ENCODE measurements around the gene IL31.

The IL31 gene

GRCh38 chr12:122150127-122150681 lies 23.8 kb downstream of the IL31 start:
- no peak for DNase-seq

DNA sequence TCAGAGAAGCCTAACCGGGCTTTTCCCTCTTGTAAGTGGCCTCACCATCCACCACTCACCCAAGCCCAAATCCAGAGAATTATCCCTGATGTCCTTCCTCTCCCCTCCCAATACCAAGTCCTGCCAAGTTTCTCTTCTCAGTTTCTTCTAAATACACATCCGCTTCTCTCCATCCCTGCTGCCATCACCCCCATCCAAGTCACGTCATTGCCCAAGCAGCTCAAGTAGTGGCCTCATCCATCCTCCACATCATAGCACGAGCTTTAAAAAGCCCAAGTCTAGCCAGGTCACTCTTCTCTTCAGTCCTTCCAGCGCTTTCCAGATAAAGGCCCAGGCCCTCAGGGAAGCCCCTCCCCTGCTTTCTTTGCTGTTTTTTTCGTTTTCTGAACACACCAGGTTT lies 25.4 kb downstream of the IL31 start:
- no peak for DNase-seq

- no peak for DNase-seq
These were observed 26.3 kb downstream of the IL31 start for GRCh38 chr12:122147514-122148290.

DNA sequence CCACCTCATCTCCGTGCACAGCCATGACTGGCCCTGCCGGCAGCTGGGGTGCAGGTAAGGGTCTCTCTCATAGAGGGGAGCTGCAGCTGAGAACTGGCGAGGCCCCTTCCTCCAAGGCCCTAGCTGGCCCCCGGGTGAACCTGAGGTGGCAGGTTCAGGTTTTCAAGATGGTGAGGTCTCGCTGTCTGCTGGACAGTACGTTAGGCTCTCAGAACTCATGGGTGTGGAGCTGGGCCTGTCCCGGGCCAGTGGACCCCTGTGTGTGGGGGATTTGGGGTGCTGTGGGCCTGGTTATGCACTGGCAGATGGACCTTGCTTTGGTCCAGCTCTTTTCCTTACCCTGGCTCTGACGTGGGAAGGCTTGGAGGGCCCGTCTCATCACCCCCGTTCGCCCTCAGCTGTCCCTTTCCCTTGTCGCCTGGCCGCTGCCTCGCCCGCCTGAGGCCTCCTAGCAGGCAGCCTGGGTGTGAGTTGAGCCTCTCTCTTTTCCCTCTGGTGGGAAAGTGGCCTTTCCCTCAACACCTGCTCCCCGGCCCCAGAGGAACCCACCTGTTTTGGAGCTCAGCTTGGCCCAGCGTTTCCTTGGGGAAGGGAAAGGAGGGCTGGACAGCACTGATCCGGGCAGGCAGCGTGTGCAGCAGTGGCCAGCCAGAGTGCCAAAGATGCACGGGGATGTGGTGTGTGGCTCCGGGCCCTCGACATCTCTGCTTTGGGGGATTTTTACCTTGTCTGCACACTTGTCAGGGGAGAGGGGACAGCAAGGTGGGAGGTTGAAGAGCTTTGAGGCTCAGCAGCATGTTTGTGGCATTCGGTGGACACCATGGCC lies 28.3 kb downstream of the IL31 start:
- DNase-seq = no peak

GRCh38 chr12:122144885-122145284 lies 29.1 kb downstream of the IL31 start:
- DNase-seq = no peak

DNA sequence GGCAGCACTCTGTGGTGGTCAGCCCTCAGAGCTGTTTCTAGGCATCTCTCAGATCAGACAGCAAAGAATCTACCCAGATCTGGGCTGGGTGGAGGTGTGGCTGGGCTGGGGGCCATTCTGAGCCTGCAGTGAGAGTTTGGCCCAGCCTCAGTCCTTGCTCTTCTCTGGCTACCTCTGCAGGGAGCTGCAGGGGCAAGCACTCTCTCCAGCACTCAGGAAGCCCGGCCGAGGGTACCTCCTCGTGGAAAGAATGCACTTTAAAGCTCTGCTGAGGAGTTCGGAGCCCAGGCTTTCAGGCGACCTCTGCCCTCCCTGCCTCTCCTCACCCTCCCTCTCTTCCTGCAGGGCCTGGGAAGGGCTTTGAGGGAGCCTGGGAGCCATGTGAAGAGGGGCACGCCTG lies 31.2 kb downstream of the IL31 start:
- no peak for DNase-seq

- DNase-seq = no peak
These were observed 31.9 kb downstream of the IL31 start for GRCh38 chr12:122141911-122142725.

GRCh38 chr12:122140467-122141257 lies 33.4 kb downstream of the IL31 start:
- DNase-seq = no peak

GRCh38 chr12:122139941-122140340 lies 34.1 kb downstream of the IL31 start:
- DNase-seq = no peak

DNA sequence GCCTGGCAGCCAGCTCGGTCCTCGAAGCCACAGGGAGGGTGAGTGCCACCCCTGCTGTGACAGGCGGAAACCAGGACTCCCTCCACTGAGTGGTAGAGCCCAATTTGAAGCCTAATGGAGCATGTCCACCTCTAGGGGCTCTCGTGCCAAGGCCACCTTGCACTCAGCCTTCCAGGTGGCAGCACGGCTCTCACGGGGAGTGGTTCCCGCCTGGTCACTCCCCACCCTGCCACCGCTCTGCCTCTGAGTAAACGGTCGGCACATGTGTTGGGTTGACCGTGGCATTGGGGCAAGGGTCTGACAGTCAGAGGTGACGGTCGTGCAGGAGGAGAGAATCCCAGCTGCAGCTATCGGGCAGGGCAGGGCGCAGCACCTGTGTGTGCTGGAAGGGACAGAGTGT lies 34.8 kb downstream of the IL31 start:
- no peak for DNase-seq

- no peak for DNase-seq
These were observed 35.4 kb downstream of the IL31 start for GRCh38 chr12:122138616-122139015.

GRCh38 chr12:122138181-122138580 lies 35.8 kb downstream of the IL31 start:
- no peak for DNase-seq

GRCh38 chr12:122137681-122138080 lies 36.3 kb downstream of the IL31 start:
- DNase-seq = no peak

DNA sequence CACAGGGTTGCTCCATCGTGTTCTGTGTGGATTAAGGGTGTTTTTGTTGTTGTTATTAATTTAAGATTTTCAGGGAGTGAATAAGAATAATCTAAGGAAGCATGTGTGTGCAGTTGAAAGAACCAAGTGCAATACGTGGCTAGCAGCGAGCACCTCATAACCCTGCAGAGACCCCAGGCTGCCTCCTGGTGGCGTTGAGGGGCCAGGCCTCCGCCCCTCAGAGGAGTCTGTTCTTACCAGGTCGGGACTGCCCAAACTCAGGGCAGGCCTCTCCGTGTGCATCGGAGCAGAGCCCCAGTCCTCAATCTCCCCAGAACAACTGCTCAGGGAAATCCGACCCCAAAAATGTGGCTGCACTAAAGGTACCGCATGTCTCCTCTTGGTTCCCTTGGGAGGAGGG lies 36.8 kb downstream of the IL31 start:
- DNase-seq = no peak

- no peak for DNase-seq
These were observed 38.5 kb downstream of the IL31 start for GRCh38 chr12:122135437-122136031.

GRCh38 chr12:122133192-122133950 lies 40.6 kb downstream of the IL31 start:
- no peak for DNase-seq

GRCh38 chr12:122130150-122130549 lies 43.9 kb downstream of the IL31 start:
- DNase-seq = no peak

DNA sequence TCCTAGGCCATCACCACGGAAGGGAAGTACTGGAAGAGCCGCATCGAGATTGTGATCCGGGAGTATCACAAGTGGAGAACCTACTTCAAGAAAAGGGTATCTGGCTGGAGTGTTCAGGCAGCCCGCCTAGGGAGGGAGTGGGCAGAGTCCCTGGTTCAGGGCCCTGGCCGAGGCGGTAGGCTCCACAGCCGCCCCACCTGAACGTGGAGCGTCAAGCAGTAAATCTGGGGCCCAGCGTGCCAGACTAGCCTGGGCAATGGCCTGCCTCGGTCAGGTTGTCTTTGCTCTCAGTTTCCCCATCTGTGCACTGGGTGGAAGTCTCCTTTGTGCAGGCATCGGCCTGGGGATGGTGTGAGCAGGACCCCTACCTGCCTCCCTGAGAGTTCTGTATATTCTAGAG lies 44.9 kb downstream of the IL31 start:
- DNase-seq = no peak

GRCh38 chr12:122128481-122128880 lies 45.5 kb downstream of the IL31 start:
- no peak for DNase-seq

- DNase-seq = no peak
These were observed 46.2 kb downstream of the IL31 start for GRCh38 chr12:122127839-122128238.

All from activated T-cell treated with anti-CD3 and anti-CD28 coated beads, Interleukin-2, amount 50 U/mL, for 1 hour (primary cell).